Measurements from ENCODE around the gene GSG1L. TPM values are rescaled to one million over a fixed set of nuclear protein-coding genes. Genes with fewer than 3 reads are reported as not detected.

The GSG1L gene
- total RNA-seq, 1 donor from 2014 or later: not detected

DNA sequence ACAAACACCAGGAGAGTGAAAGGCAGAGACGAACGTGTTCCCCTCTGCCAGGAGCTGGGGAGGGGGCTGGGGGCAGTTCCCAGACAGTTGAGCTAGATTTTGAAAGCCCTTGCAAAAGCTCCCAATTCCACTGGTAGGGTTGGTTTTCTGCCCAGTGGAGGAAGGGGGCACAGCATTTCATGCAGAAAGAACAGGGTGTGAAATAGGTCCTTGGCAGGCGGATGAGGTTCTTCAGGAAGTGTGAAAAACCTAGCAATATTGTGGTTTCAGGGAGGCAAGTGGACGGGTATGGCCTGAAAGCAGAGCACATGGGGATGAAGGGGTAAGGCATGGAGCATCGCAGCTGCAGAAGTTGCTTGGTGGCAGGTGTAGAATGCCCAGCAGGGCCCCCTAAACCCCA is 265.3 kb downstream of the GSG1L start:
- TF ChIP-seq, protein P1, sequence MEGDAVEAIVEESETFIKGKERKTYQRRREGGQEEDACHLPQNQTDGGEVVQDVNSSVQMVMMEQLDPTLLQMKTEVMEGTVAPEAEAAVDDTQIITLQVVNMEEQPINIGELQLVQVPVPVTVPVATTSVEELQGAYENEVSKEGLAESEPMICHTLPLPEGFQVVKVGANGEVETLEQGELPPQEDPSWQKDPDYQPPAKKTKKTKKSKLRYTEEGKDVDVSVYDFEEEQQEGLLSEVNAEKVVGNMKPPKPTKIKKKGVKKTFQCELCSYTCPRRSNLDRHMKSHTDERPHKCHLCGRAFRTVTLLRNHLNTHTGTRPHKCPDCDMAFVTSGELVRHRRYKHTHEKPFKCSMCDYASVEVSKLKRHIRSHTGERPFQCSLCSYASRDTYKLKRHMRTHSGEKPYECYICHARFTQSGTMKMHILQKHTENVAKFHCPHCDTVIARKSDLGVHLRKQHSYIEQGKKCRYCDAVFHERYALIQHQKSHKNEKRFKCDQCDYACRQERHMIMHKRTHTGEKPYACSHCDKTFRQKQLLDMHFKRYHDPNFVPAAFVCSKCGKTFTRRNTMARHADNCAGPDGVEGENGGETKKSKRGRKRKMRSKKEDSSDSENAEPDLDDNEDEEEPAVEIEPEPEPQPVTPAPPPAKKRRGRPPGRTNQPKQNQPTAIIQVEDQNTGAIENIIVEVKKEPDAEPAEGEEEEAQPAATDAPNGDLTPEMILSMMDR (conservative IDR thresholded peaks at IDR 0.05; ENCODE audit: low read depth, low read length): no peak
- no peak for DNase-seq (ENCODE audit: low read depth)
- no peak overlapping the region for H3K4me3 ChIP-seq (ENCODE audit: low read depth, low read length)

DNA sequence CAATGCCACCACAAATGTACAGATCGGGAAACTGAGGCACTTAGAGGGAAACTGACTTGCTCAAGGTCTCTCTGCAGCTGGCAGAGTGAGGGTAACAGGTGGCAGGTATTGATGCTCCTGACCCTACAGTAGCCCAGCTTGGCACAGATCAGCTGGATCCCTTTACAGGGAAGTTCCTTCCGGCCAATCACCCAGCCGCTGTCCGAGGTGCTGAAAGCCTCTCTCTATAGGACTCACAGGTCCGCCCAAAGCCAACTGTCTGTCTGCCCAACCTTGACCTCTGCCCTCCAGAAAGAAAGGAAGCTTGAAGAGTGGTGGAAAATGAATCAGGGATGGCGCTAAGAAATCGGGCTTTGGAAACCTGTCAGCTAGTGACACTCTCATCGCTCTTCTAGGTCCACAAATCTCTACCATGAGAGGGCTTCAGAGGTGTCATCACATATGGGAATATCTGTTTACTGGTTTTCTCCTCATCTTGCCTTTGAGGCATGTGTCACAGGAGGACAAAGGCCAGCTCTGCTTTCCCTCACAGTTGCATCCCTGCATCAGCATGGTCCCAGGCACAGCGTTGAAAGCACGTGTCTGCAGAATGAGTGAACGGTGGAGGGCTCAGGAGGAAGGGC is 267.4 kb downstream of the GSG1L start:
- no peak for DNase-seq (ENCODE audit: low read depth)
- no peak overlapping the region for H3K4me3 ChIP-seq (ENCODE audit: low read depth, low read length)
- TF ChIP-seq, protein P1 (conservative IDR thresholded peaks at IDR 0.05; ENCODE audit: low read depth, low read length): no peak

DNA sequence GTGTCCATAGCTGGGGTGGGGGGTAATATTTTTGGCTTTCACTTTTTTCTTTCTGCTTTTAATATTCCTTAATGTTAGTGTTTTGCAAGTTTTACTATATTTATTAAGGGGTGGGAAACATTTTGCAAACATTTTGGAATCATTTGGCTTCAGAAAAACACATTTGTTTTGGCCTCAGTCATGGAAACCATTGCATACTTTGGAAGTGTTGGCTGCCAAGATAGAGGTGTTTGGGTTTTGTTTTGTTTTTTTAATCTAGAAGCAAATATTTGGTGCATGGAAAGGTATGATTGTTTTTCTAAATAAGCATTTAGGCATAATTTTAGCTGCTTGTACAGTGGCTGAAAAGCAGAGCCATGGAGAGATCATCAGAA is 270.3 kb downstream of the GSG1L start:
- TF ChIP-seq, protein P1 (conservative IDR thresholded peaks at IDR 0.05; ENCODE audit: low read depth, low read length): no peak
- no peak for DNase-seq (ENCODE audit: low read depth)
- no peak overlapping the region for H3K4me3 ChIP-seq (ENCODE audit: low read depth, low read length)

DNA sequence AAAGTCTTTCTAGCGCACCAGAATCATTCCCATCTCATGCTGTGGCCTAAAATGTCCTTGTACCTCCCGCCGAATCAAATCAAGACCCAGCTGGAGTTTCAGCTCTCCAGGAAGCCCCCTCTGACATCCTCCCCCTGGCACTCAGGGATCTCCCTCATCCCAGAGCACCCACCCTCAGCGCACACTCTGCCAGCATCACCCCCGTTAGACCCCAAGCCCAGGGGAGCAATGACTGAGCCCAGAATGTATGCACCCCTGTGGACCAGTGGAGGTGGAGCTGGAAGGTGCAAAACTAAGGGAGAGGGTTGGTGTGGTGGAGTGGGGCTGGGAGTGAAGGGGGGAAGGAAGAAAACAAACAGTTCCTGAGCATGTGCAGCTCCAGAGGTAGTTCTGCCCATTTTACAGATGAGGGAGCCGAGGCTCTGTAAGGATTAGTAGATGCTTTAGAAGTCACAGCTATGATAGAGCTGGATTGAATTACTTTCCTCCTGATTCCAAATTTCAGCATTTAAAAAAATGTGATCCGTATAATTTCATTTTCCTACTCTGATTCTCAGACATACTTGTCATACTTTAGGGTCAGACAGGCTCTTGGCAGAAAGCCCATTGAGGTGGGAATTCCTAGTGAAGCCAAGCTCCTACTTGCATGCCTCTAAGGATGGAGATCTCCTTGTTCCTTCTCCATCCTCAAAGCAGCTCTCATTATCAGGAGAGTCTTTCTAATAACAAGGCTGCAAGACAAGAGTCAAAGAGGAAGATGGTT is 270.8 kb downstream of the GSG1L start:
- TF ChIP-seq, protein P1 (conservative IDR thresholded peaks at IDR 0.05; ENCODE audit: low read depth, low read length): no peak
- no peak overlapping the region for H3K4me3 ChIP-seq (ENCODE audit: low read depth, low read length)
- DNase-seq (ENCODE audit: low read depth): no peak

DNA sequence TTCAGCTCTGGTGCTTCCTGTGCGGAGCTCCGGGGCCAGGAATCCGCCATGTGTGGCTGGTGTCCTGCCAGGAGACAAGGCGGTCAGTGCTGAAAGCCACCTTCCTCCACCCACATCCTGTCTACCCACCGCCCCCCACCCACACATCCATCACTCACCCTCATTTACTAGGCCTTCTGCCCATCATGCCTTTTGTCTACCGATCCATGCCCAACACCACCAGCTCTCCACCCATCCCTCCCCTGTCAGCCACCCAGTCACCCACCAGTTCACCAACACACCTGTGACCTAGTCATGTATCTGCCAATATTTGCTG is 272.2 kb downstream of the GSG1L start:
- TF ChIP-seq, protein P1 (conservative IDR thresholded peaks at IDR 0.05; ENCODE audit: low read depth, low read length): no peak

DNA sequence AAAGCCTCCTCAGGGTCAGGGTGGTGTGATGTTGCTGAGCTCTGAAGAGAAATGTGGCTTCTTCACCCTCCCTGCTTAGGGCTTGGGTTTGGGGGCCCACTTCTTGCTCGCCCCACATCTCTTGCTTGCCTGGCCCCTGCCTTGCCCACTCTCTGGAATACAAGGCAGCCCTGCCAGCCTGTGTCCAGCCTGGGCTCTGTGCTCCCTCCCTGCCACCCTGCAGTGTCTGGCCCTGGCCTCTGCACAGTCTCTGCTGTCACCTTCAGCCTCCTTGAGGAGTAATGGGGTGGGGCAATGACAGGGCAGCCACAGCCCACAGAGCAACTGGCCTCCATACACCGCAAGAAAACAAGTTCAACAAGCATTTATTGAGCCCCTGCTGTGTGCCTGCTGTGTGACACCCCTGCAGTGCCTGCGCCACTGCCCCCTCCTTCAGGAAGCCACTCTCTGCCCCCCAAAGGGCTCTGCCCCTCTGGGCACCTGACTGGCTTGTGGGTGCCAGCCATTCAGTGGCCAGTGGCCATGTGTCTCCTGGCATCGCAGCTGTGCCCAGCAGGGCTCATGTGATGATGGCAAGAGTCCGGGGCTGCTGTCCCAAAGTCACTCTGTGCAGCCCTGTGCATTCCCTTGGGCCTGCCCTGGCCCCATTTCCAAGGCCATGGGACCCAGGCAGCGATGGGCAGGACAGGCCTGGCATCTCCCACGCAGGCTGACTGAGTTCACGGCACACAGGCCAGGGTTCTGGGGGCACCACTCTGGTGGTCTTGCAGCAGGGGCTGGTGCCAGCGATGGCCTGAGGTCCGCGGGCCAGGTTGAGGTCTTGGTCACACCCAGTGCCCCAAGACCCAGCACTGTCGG is 272.7 kb downstream of the GSG1L start:
- TF ChIP-seq, protein P1 (conservative IDR thresholded peaks at IDR 0.05; ENCODE audit: low read depth, low read length): no peak
- DNase-seq (ENCODE audit: low read depth): no peak
- H3K4me3 ChIP-seq (ENCODE audit: low read depth, low read length): no peak overlapping the region

More for the DNA sequence above, 272.2 kb downstream of the GSG1L start:
- no peak overlapping the region for H3K4me3 ChIP-seq (ENCODE audit: low read depth, low read length)
- DNase-seq (ENCODE audit: low read depth): no peak

All from epithelial cell of proximal tubule (primary cell).